Measurements from ENCODE around the gene MIDN.

The MIDN gene

DNA sequence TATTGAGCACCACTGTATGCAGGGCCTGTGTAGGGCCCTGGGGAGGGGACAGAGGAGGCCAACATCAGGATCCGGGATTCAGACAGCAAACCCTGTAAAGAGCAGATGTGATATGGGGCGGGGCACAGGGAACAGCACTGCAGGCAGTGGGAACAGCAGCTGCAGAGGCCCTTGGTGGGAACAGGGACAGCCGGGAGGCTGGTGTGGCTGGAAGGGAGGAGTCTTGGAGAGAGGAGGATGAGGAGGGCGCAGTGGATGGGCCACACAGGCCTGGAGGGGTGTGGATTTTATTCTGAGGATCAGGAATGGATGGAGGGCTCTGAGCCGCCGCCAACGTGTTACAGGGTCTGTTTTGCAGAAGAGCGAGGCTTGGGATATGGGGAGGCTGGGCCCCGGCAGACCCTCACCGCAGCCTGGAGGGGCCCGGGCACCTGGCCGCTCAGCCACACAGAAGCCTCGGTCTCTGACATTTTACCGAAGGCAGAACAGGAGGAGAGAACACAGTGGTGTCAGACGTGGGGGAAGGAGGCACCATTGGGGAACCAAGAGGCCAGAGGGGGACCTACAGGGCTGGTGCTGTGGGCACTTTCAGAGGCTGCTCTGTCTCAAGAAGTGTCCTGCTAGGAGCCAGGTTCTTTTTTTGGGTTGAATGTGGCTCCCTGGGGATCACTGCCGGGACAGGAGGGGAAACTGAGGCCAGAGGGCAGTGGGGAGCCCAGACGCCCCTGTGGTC, 44.2 kb downstream of the MIDN start:
- DNase-seq (ENCODE audit: low read depth) = no peak
- in situ Hi-C loops (cut with HindIII; ENCODE audit: low sequenced_read_pairs) = no loop called here
- TF ChIP-seq, protein P1, sequence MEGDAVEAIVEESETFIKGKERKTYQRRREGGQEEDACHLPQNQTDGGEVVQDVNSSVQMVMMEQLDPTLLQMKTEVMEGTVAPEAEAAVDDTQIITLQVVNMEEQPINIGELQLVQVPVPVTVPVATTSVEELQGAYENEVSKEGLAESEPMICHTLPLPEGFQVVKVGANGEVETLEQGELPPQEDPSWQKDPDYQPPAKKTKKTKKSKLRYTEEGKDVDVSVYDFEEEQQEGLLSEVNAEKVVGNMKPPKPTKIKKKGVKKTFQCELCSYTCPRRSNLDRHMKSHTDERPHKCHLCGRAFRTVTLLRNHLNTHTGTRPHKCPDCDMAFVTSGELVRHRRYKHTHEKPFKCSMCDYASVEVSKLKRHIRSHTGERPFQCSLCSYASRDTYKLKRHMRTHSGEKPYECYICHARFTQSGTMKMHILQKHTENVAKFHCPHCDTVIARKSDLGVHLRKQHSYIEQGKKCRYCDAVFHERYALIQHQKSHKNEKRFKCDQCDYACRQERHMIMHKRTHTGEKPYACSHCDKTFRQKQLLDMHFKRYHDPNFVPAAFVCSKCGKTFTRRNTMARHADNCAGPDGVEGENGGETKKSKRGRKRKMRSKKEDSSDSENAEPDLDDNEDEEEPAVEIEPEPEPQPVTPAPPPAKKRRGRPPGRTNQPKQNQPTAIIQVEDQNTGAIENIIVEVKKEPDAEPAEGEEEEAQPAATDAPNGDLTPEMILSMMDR (IDR thresholded peaks at IDR 0.05; ENCODE audit: low read depth, low read length, missing control alignments) = no peak

DNA sequence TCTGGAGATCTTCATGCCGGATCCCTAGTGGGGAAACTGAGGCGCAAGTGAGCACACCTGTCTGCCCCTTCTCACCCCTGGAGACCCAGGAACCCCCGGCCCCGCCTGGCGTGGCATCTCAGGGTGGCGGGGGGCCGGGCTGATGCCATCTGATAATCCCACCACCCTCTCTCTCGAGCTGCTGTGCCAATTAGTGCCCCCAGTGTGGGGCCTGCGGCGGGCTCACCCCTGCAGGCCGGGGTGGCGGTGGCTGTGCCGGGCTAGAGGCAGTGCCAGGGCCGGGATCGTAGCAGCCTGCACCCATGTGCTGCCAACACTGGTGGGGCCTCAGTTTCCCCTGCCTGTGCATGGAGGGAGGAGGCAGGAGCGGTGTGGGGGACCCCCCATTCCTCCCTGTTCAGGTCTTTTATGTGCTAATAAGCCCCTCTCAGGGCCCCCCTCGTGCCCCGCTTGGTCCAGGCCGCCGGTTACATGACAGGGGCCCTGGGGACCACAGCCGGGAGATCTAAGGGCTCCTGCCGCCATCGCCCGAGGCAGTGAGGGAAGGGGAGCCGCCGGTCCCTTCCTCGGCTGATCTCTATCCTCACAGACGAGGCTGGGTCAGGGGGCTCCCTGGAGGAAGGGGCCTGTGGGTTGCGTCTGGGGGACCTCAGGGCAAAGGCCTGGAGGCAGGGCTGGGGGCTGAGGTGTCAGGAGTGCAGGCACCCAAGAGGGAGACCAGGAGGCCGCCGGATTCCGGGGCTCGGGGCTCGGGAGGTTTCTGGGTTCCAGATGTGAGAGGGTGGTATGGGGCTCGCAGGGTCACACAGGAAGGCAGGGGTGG, 45.6 kb downstream of the MIDN start:
- TF ChIP-seq, protein P1 (IDR thresholded peaks at IDR 0.05; ENCODE audit: low read depth, low read length, missing control alignments) = no peak
- in situ Hi-C loops (cut with HindIII; ENCODE audit: low sequenced_read_pairs) = no loop called here
- H3K4me3 ChIP-seq (ENCODE audit: low read depth, low read length) = no peak overlapping the region
- DNase-seq (ENCODE audit: low read depth) = no peak

More for the DNA sequence above, 44.2 kb downstream of the MIDN start:
- no peak overlapping the region for H3K4me3 ChIP-seq (ENCODE audit: low read depth, low read length)

DNA sequence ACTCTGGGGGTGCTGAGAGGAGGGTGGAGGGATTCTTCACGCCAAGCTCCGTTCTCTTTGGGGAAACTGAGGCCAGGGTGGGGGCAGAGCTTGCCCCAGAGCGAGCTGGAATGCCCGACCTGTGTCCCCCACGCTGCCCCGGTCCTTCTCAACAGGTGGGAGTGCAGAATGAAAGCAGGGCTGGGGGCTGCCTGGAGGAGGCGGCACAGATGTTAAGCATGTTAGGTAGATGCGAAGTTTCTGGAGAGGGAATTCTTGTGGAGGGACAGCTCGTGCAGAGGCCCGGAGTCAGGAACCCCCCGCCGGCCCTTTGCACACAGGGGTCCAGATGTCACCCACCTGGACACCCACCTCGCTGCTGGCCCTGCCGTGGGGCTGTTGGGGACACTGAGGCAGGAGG, 46.3 kb downstream of the MIDN start:
- in situ Hi-C loops (cut with HindIII; ENCODE audit: low sequenced_read_pairs) = no loop called here
- no peak for DNase-seq (ENCODE audit: low read depth)
- TF ChIP-seq, protein P1 (IDR thresholded peaks at IDR 0.05; ENCODE audit: low read depth, low read length, missing control alignments) = no peak
- H3K4me3 ChIP-seq (ENCODE audit: low read depth, low read length) = no peak overlapping the region

GRCh38 chr19:1295169-1296012, 47.0 kb downstream of the MIDN start:
- H3K4me3 ChIP-seq (ENCODE audit: low read depth, low read length) = no peak overlapping the region
- no peak for DNase-seq (ENCODE audit: low read depth)
- in situ Hi-C loops (cut with HindIII; ENCODE audit: low sequenced_read_pairs) = no loop called here
- TF ChIP-seq, protein P1 (IDR thresholded peaks at IDR 0.05; ENCODE audit: low read depth, low read length, missing control alignments) = no peak

DNA sequence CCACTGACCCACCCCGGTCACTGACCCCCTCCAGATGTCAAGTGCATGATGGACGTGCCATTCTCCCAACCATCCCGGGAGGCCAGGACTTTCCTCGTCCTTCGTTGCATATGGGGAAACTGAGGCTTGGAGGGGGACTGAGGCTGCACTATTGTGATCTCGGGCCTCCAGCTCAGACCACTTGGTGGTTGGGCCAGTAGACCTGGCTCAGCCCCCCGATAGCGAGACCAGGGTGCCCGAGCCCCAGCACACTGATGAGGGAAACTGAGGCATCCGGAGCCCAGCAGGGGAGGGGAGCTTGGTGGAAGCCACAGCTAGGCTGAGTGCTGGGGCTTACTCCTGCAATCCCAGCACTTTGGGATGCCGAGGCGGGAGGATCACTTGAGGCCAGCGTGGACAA, 47.7 kb downstream of the MIDN start:
- no peak for DNase-seq (ENCODE audit: low read depth)
- in situ Hi-C loops (cut with HindIII; ENCODE audit: low sequenced_read_pairs) = no loop called here
- no peak overlapping the region for H3K4me3 ChIP-seq (ENCODE audit: low read depth, low read length)
- TF ChIP-seq, protein P1 (IDR thresholded peaks at IDR 0.05; ENCODE audit: low read depth, low read length, missing control alignments) = no peak

All from astrocyte of the cerebellum (primary cell).